H1 (cell line): Measurements from ENCODE around the gene RELL1. TPM values are rescaled to one million over a fixed set of nuclear protein-coding genes. Genes with fewer than 3 reads are reported as not detected.

Source experiments
- CTCF ChIA-PET: fragments of 300-600 bp; sonication (Branson Sonifier 250); formaldehyde crosslinking; loops from one replicate; lab custom pipeline; 2021; ENCODE audit not compliant: partially characterized antibody; lab: Charles Lee
- POLR2A ChIA-PET: fragments of 300-600 bp; sonication (Branson Sonifier 250); formaldehyde crosslinking; loops from one replicate; lab custom pipeline; 2021; ENCODE audit warnings: inconsistent platforms; ENCODE audit not compliant: partially characterized antibody; lab: Charles Lee
- DNase-seq, 2 experiments: peaks; one replicate each; pipeline versions ENCODE4 v3.0.0 to v3.0.0-alpha.2; 2010 to 2022; ENCODE audit warnings: low spot score in 2 of 2, low read depth in 1 of 2, mixed read lengths in 1 of 2
- FAIRE-seq: peaks from 2 replicates; lab custom pipeline; 2011; peaks lifted over from hg19 to GRCh38; lab: Jason Lieb, UNC
- H2AFZ ChIP-seq: 2 replicates; pipeline ENCODE4 v1.8.1; 2012; ENCODE audit warnings: low read length, inconsistent platforms
- H2AK5ac ChIP-seq: 2 replicates; pipeline ENCODE4 v1.6.1; 2013; ENCODE audit warnings: low read depth, low read length
- H2BK120ac ChIP-seq: replicated peaks from 2 replicates; pipeline ENCODE3; 2013; ENCODE audit warnings: low read depth, low read length, inconsistent platforms
- H2BK12ac ChIP-seq: 2 replicates; pipeline ENCODE4 v1.6.1; 2013; ENCODE audit warnings: low read depth, low read length
- H2BK15ac ChIP-seq: 2 replicates; pipeline ENCODE4 v1.6.1; 2013; ENCODE audit warnings: low read length
- H2BK20ac ChIP-seq: 2 replicates; pipeline ENCODE4 v1.6.1; 2013; ENCODE audit warnings: low read length
- H2BK5ac ChIP-seq: 2 replicates; pipeline ENCODE4 v1.6.1; 2013; ENCODE audit warnings: low read depth, low read length
- H3K14ac ChIP-seq: 2 replicates; pipeline ENCODE4 v1.6.1; 2013; ENCODE audit warnings: inconsistent platforms; ENCODE audit not compliant: insufficient read length
- H3K18ac ChIP-seq: 2 replicates; pipeline ENCODE4 v1.6.1; 2013; ENCODE audit warnings: low read length; ENCODE audit errors: extremely low read depth
- H3K23ac ChIP-seq: 2 replicates; pipeline ENCODE4 v1.6.1; 2013; ENCODE audit warnings: inconsistent platforms; ENCODE audit not compliant: insufficient read length
- H3K23me2 ChIP-seq: 2 replicates; pipeline ENCODE4 v1.6.1; 2013; ENCODE audit warnings: low read depth, low read length
- H3K27ac ChIP-seq: 2 replicates; pipeline ENCODE4 v1.6.1; 2011; ENCODE audit warnings: low read depth, low read length, inconsistent platforms
- H3K27me3 ChIP-seq, 4 experiments: replicated peaks in 1 of 4; 1 replicate in 1 of 4; 2 replicates in 3 of 4; pipeline versions ENCODE4 v1.6.1 to v1.8.1; 2011 to 2013; ENCODE audit warnings: low read length in 3 of 4, mild to moderate bottlenecking in 3 of 4, inconsistent platforms in 2 of 4, mixed read lengths in 2 of 4, moderate library complexity in 1 of 4; ENCODE audit not compliant: control insufficient read depth in 3 of 4, insufficient read depth in 3 of 4; ENCODE audit errors: extremely low read depth in 1 of 4
- H3K36me3 ChIP-seq, 4 experiments: 2 replicates each; pipeline versions ENCODE4 v1.6.1 to v1.8.1; 2011 to 2013; ENCODE audit warnings: mild to moderate bottlenecking in 4 of 4, low read length in 3 of 4, moderate library complexity in 2 of 4, control low read depth in 1 of 4, inconsistent platforms in 1 of 4; ENCODE audit not compliant: insufficient read depth in 4 of 4, control insufficient read depth in 2 of 4
- H3K4ac ChIP-seq: replicated peaks from 2 replicates; pipeline ENCODE3; 2013; ENCODE audit warnings: low read length, low read depth, mixed read lengths, inconsistent platforms; ENCODE audit not compliant: insufficient read length
- H3K4me1 ChIP-seq, 4 experiments: replicated peaks in 1 of 4; 1 replicate in 1 of 4; 2 replicates in 3 of 4; pipeline versions ENCODE4 v1.6.1 to v1.8.1; 2011 to 2013; ENCODE audit warnings: low read length in 3 of 4, inconsistent platforms in 2 of 4, mixed read lengths in 1 of 4; ENCODE audit not compliant: insufficient read depth in 4 of 4, control insufficient read depth in 3 of 4
- H3K4me2 ChIP-seq, 2 experiments: 2 replicates each; pipeline versions ENCODE4 v1.6.1 to v1.8.1; 2011 to 2013; ENCODE audit warnings: low read depth in 2 of 2, low read length in 2 of 2, control low read depth in 1 of 2, inconsistent platforms in 1 of 2, mild to moderate bottlenecking in 1 of 2; ENCODE audit not compliant: insufficient read depth in 1 of 2
- H3K4me3 ChIP-seq, 4 experiments: fragments of 200-600, 300-600 bp in 1 of 4; sonication (generic), shearing (Covaris generic), sonication (Bioruptor Twin) in 1 of 4; 2 replicates each; pipeline versions ENCODE4 v1.5.1 to v1.8.1; 2011 to 2016; ENCODE audit warnings: low read length in 4 of 4, low read depth in 3 of 4, control low read depth in 2 of 4, inconsistent platforms in 2 of 4, mild to moderate bottlenecking in 2 of 4, mixed read lengths in 1 of 4, moderate library complexity in 1 of 4; ENCODE audit not compliant: insufficient read depth in 2 of 4; ENCODE audit errors: extremely low read depth in 1 of 4
- H3K56ac ChIP-seq: replicated peaks from 2 replicates; pipeline ENCODE3; 2013; ENCODE audit warnings: low read depth, mild to moderate bottlenecking, mixed read lengths, low read length, inconsistent platforms; ENCODE audit not compliant: insufficient read length
- H3K79me1 ChIP-seq: 2 replicates; pipeline ENCODE4 v1.6.1; 2013; ENCODE audit warnings: low read depth, low read length, control low read depth
- H3K79me2 ChIP-seq, 2 experiments: 2 replicates each; pipeline versions ENCODE4 v1.6.1 to v1.8.1; 2012 to 2013; ENCODE audit warnings: low read length in 2 of 2, mild to moderate bottlenecking in 2 of 2, inconsistent platforms in 1 of 2; ENCODE audit not compliant: insufficient read depth in 2 of 2, control insufficient read depth in 1 of 2
- H3K9ac ChIP-seq, 4 experiments: replicated peaks in 1 of 4; 1 replicate in 1 of 4; 2 replicates in 3 of 4; pipeline versions ENCODE4 v1.6.1 to v1.8.1; 2011 to 2013; ENCODE audit warnings: low read depth in 3 of 4, low read length in 3 of 4, control low read depth in 2 of 4, mild to moderate bottlenecking in 2 of 4, moderate library complexity in 2 of 4, inconsistent platforms in 1 of 4; ENCODE audit errors: extremely low read depth in 1 of 4
- H3K9me3 ChIP-seq, 2 experiments: 2 replicates each; pipeline versions ENCODE4 v1.6.1 to v1.8.1; 2012 to 2013; ENCODE audit warnings: mild to moderate bottlenecking in 2 of 2, moderate library complexity in 2 of 2, control low read depth in 1 of 2, inconsistent platforms in 1 of 2, low read depth in 1 of 2, low read length in 1 of 2, mixed read lengths in 1 of 2; ENCODE audit not compliant: insufficient read depth in 2 of 2
- H4K20me1 ChIP-seq, 2 experiments: replicated peaks in 1 of 2; 2 replicates each; pipeline versions ENCODE3 to v1.8.1; 2011 to 2013; ENCODE audit warnings: inconsistent platforms in 2 of 2, low read length in 2 of 2, mild to moderate bottlenecking in 1 of 2; ENCODE audit not compliant: insufficient read depth in 2 of 2, control insufficient read depth in 1 of 2
- H4K5ac ChIP-seq: 2 replicates; pipeline ENCODE4 v1.6.1; 2013; ENCODE audit warnings: low read length, low read depth, mixed read lengths, inconsistent platforms; ENCODE audit not compliant: insufficient read length
- H4K8ac ChIP-seq: 2 replicates; pipeline ENCODE4 v1.8.0; 2013; ENCODE audit warnings: mild to moderate bottlenecking, moderate library complexity, low read length, inconsistent platforms; ENCODE audit not compliant: insufficient read depth; ENCODE audit errors: extremely low read depth
- H4K91ac ChIP-seq: replicated peaks from 2 replicates; pipeline ENCODE3; 2013; ENCODE audit warnings: low read length, mixed read lengths, inconsistent platforms; ENCODE audit not compliant: insufficient read length
- CEBPB ChIP-seq: IDR thresholded peaks from 2 replicates; pipeline ENCODE4 v1.6.1; 2012; ENCODE audit warnings: low read depth, low read length
- CHD1 ChIP-seq: IDR thresholded peaks from 2 replicates; pipeline ENCODE4 v1.6.1; 2012; ENCODE audit warnings: low read depth, low read length, improper control_type of control experiment
- CHD2 ChIP-seq: IDR thresholded peaks from 2 replicates; pipeline ENCODE4 v1.6.1; 2012; ENCODE audit warnings: low read length, improper control_type of control experiment
- CREB1 ChIP-seq: IDR thresholded peaks from 2 replicates; pipeline ENCODE4 v1.6.1; 2012; ENCODE audit warnings: inconsistent platforms
- CTBP2 ChIP-seq: IDR thresholded peaks from 2 replicates; pipeline ENCODE4 v1.7.0; 2011; ENCODE audit warnings: borderline replicate concordance, mild to moderate bottlenecking, moderate library complexity, mixed read lengths, low read length; ENCODE audit not compliant: insufficient read depth, insufficient read length
- JUN ChIP-seq: IDR thresholded peaks from 2 replicates; pipeline ENCODE4 v1.6.1; 2011; ENCODE audit warnings: low read depth, mild to moderate bottlenecking, improper control_type of control experiment, low read length
- JUND ChIP-seq: IDR thresholded peaks from 2 replicates; pipeline ENCODE4 v1.6.1; 2011; ENCODE audit warnings: mild to moderate bottlenecking, improper control_type of control experiment, low read length
- NRF1 ChIP-seq: IDR thresholded peaks from 2 replicates; pipeline ENCODE4 v1.6.1; 2011; ENCODE audit warnings: mild to moderate bottlenecking, low read depth, low read length, improper control_type of control experiment
- POLR2A ChIP-seq, 2 experiments: IDR thresholded peaks; 1 replicate in 1 of 2; 2 replicates in 1 of 2; pipeline ENCODE4 v1.6.1; 2011; ENCODE audit warnings: low read depth in 2 of 2, low read length in 2 of 2, mild to moderate bottlenecking in 2 of 2; ENCODE audit errors: control extremely low read depth in 1 of 2
- SP1 ChIP-seq: IDR thresholded peaks from 2 replicates; pipeline ENCODE4 v1.6.1; 2011; ENCODE audit warnings: low read depth, low read length
- WGBS, 2 experiments: shearing (Covaris generic) in 1 of 2; methylation state at CpG; one replicate each; pipeline versions ENCODE4 v1.1.6 to v1.1.7; 2013 to 2015; ENCODE audit warnings: low lambda C conversion rate in 2 of 2, mixed read lengths in 2 of 2, inconsistent platforms in 1 of 2, low coverage in 1 of 2, missing lambda C conversion rate in 1 of 2; ENCODE audit not compliant: insufficient replicate concordance in 2 of 2, insufficient coverage in 1 of 2, insufficient read length in 1 of 2; ENCODE audit errors: extremely low coverage in 1 of 2, missing lambda C conversion rate in 1 of 2; 5-methylcytosine and 5-hydroxymethylcytosine counted together
- polyA plus RNA-seq, 7 experiments: library from polyadenylated mRNA; depleted of rRNA in 3 of 7; stranded (reverse) in 5 of 7; unstranded in 2 of 7; fragments of >200 nt in 5 of 7; fragments of 200-250 nt in 2 of 7; gene quantifications; 1 replicate in 5 of 7; 2 replicates in 1 of 7; 4 replicates in 1 of 7; pipeline versions ENCODE4 v1.2.1 to v1.2.3, GENCODE V29; 2011 to 2013; ENCODE audit warnings: missing spikeins in 2 of 7, mixed read lengths in 2 of 7
- total RNA-seq: library from RNA; stranded (reverse); fragmentation: NEBNext Ultra II Directional; extraction: Animal tissue kit (Norgen Biotek cat#: 25700); gene quantifications from 2 replicates; pipeline ENCODE4 v1.2.1, GENCODE V29; 2021
- TF ChIP-seq, protein P1 (sequence below): IDR thresholded peaks from 2 replicates; pipeline ENCODE4 v1.6.1; 2011; ENCODE audit warnings: low read depth, mild to moderate bottlenecking, low read length; ENCODE audit not compliant: insufficient read depth

RELL1 gene
- total and polyA plus RNA-seq, 2 of the 8 experiments (the other 6 are each of a cell fraction or from before 2014, with no cell fraction given) = 2.1 to 14.1 TPM

DNA sequence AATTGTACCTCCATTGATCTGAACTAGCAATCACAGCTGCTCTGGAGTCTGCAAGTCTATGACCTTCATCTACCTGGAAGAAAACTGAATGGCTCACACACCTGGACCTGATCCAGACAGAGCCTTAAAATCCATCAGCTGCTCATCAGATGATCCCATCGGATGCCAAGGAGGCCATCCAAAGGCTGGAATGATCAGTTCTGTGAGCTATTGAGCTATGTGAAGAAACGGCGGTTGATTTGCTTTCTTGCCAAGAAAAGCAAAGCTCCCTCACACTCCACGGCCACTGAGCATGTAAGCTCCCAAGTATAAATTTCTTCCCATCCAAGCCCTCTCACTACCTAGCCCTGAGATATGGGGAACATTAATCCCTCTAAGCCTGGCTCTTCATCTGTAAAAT is 63.1 kb downstream of the RELL1 start:
- no peak for FAIRE-seq
- H3K4me1 ChIP-seq = no peaks in the 10 kb centered on the region; a peak in 1 of 7 replicates
- CTCF ChIA-PET = interaction anchor here (0.8 to 4.9 kb wide), 6 partner anchors 14 to 179 kb away, joined by 3 to 26 read pairs (median 3); no protein-coding TSS in a partner anchor
- TF ChIP-seq, protein P1, sequence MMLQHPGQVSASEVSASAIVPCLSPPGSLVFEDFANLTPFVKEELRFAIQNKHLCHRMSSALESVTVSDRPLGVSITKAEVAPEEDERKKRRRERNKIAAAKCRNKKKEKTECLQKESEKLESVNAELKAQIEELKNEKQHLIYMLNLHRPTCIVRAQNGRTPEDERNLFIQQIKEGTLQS = no peak
- TF ChIP-seq POLR2A (IDR thresholded peaks at IDR 0.05; ENCODE audit: control extremely low read depth in 1 of 2, low read depth in 2 of 2, low read length in 2 of 2) (no peak), CHD2 (no peak), NRF1 (no peak), JUN (no peak), SP1 (no peak), CREB1 (no peak), CEBPB (no peak), CTBP2 (no peak), CHD1 (no peak), JUND (no peak)

More for the DNA sequence above, 63.1 kb downstream of the RELL1 start:
- Histone ChIP-seq H2AFZ (no peak overlapping the region), H3K9ac (no peak overlapping the region), H3K79me1 (no peaks in the 10 kb centered on the region), H3K56ac (no peak overlapping the region), H3K4ac (no peak overlapping the region), H3K4me2 (no peak overlapping the region), H3K79me2 (no peaks in the 10 kb centered on the region), H4K5ac (no peak overlapping the region), H2AK5ac (no peak overlapping the region), H2BK15ac (no peak overlapping the region), H3K23ac (no peak overlapping the region), H3K18ac (no peak overlapping the region), H3K14ac (no peak overlapping the region), H2BK5ac (no peak overlapping the region), H4K91ac (no peak overlapping the region), H4K20me1 (no peaks in the 10 kb centered on the region), H4K8ac (no peak overlapping the region), H2BK120ac (no peak overlapping the region), H2BK20ac (no peak overlapping the region), H3K9me3 (no peaks in the 10 kb centered on the region), H2BK12ac (no peak overlapping the region), H3K27ac (no peak overlapping the region), H3K27me3 (no peaks in the 10 kb centered on the region), H3K4me3 (no peak overlapping the region), H3K23me2 (no peaks in the 10 kb centered on the region), H3K36me3 (no peaks in the 10 kb centered on the region)
- no peak for DNase-seq
- WGBS, 2 experiments = 100% methylated on average over 4 of the region's 4 CpGs; no CpG with 5 or more reads in 1 of the 2 experiments
- POLR2A ChIA-PET = interaction anchor here (1.3 kb wide), 1 partner anchor 10 kb away, joined by 3 read pairs; no protein-coding TSS in a partner anchor
